GM21381 (cell line): Measurements from ENCODE around the gene RAD54L2.
"Not testable (repeated sequence)": the region's sequence is repeated elsewhere in the genome, so short reads cannot be mapped to it uniquely, and the experiment has no call there.

ENCODE experiments used
- ATAC-seq: cut with Tn5 transposase; IDR thresholded peaks from one replicate; pipeline ENCODE4 v1.9.1; 2021; ENCODE audit warnings: mild to moderate bottlenecking, moderate library complexity; ENCODE audit not compliant: unreplicated experiment

Gene RAD54L2, protein sequence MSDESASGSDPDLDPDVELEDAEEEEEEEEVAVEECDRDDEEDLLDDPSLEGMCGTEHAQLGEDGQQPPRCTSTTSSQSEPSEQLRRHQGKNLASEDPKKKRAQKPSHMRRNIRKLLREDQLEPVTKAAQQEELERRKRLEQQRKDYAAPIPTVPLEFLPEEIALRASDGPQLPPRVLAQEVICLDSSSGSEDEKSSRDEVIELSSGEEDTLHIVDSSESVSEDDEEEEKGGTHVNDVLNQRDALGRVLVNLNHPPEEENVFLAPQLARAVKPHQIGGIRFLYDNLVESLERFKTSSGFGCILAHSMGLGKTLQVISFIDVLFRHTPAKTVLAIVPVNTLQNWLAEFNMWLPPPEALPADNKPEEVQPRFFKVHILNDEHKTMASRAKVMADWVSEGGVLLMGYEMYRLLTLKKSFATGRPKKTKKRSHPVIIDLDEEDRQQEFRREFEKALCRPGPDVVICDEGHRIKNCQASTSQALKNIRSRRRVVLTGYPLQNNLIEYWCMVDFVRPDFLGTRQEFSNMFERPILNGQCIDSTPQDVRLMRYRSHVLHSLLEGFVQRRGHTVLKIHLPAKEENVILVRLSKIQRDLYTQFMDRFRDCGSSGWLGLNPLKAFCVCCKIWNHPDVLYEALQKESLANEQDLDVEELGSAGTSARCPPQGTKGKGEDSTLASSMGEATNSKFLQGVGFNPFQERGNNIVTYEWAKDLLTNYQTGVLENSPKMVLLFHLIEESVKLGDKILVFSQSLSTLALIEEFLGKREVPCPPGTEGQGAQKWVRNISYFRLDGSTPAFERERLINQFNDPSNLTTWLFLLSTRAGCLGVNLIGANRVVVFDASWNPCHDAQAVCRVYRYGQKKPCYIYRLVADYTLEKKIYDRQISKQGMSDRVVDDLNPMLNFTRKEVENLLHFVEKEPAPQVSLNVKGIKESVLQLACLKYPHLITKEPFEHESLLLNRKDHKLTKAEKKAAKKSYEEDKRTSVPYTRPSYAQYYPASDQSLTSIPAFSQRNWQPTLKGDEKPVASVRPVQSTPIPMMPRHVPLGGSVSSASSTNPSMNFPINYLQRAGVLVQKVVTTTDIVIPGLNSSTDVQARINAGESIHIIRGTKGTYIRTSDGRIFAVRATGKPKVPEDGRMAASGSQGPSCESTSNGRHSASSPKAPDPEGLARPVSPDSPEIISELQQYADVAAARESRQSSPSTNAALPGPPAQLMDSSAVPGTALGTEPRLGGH (N-terminal part only)

DNA sequence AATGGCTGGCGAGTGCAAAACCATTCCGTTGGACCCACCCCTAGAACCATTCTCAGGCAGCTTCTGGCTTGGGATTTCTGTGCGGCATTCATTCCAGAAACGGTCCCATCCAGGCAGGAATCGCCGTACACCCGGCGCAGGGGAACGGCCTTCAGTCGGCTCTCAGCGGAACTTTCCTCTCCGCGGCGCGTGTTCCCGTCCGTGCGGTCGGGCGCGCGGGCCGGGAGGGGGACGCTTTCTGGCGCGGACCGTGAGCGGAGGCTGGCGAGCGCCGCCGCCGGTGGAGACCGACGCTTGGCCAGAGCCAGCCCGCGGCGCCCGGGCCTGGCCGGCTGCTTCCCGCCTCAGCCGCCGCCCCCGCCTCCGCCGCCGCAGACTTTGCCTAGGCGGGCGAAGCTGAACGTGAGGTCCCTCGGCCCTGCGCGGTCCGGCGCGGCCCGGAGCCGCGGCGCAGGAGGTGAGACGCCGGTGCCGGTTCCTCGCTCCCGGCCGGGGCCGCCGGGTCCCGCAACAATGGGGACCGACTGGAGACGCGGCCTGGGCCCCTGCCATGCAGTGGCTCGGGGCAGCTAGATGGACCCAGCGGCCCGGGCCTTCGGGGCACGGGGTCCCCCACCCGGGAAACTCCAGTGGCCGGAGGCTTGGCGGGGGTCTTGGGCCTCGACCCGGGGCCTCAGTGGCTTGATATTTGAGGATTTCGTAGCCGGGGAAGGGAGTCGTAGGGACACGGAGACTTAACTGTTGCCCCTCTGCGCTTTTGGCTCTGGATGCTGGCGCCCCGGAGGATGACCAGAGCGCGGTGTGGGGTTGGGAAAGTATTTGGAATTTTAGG lies at the start of gene RAD54L2:
RAD54L2 (plus strand) TSS at position 261 of the 832 bp plus-strand sequence. CDS start 51,702 bp downstream, outside the sequence.
- ATAC-seq: peak; percentile 84

- ATAC-seq: peak; percentile 50
Observed at GRCh38 chr3:51498876-51499738, 39.4 kb upstream of the RAD54L2 start.

DNA sequence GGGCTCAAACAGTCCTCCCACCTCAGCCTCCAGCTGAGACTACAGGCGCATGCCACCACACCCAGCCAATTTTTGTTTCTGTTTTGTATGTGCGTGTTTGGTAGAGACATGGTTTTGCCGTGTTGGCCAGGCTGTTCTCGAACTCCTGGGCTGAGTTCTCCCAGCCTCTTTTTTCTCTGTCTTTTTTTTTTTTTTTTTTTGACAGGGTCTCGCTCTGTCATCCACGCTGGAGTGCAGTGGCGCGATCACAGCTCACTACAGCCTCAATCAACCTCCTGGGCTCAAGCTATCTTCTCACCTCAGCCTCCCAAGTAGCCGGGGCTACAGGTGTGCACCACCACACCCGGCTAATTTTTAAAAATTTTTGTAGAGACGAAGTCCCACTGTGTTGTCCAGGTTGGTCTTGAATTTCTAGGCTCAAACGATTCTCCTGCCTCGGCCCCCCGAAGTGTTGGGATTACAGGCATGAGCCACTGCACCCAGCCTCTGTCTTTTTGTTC lies 37.8 kb upstream of the RAD54L2 start:
- no peak for ATAC-seq

DNA sequence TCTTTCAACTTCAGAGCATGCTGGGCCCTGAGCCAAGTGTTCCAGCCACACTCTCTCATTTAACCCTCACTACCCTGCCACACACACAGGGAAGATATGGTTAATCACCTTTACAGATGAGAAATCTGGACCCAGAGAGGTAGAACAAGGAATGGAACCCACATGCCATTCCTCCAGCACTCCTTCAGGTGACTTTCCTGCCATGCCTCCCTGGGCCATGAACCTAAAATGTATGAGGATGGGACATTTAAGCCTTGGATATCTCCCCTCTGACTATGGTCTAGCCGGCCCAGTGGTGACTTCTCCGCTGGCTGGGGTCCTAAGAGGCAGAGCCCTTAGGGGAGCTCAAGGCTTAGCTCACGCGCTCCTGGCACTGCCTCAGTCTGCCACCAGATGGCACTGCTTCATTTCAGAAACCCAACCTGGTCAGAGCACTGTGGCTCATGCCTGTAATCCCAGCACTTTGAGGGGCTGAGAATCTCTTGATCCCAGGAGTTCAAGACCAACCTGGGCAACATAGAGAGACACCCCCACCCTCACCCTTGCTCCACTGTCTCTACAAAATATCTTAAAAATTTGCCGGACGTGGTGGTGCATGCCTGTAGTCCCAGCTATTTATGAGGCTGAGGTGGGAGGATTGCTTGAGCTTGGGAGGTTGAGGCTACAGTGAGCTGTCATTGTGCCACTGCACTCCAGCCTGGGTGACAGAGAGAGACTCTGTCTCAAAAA lies 36.5 kb upstream of the RAD54L2 start:
- no peak for ATAC-seq

DNA sequence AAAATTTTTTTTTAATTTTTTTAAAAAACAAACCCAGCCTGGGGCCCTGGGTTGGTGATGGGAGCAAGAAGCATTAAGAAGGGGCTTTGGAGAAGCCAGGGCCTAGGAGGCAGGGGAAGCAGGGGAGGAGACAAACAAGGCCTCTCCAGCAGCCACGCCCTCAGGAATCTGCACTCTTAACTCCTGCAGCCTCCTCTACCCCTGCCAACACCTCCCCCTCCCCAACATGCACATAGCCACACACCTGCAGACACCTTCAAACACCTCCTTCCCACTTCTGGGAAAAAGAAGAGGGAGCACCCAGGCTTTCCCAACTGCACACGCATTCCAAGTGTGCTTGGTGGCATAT lies 36.0 kb upstream of the RAD54L2 start:
- no peak for ATAC-seq

GRCh38 chr3:51503007-51503406 lies 35.5 kb upstream of the RAD54L2 start:
- ATAC-seq: no peak

DNA sequence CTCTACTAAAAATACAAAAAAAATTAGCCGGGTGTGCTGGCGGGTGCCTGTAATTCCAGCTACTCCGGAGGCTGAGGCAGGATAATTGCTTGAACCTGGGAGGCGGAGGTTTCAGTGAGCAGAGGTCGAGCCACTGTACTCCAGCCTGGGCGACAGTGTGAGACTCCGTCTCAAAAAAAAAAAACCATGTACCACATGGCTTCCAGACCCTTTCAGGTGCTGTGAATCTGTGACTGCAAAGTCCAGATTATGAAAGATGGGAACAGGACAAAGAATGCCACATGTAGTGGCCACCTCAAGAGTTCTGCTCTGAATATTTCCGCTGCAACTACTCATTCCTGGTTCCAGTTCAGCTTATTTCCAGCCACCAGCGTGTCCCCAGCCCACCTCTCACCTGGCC lies 30.3 kb upstream of the RAD54L2 start:
- no peak for ATAC-seq

GRCh38 chr3:51510996-51511395 lies 27.5 kb upstream of the RAD54L2 start:
- no peak for ATAC-seq

DNA sequence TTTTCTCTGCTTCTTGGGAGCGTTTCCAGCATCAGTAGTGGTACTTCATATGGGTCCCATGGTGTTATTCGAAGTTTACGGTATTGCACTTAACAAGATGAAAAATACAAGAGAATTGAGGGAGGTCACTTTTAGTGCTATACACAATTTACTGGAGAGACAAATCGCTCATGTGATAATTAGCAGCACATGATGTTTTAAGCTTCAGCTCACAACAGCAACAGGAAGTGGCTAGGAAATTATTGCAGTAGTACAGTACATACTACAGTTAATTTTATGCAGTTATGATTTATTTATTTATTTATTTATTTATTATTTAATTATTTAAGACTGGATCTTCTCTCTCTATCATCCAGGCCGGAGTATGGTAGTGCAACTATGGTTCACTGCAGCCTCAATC lies 24.3 kb upstream of the RAD54L2 start:
- no peak for ATAC-seq

GRCh38 chr3:51519848-51520247 lies 18.7 kb upstream of the RAD54L2 start:
- ATAC-seq: no peak

DNA sequence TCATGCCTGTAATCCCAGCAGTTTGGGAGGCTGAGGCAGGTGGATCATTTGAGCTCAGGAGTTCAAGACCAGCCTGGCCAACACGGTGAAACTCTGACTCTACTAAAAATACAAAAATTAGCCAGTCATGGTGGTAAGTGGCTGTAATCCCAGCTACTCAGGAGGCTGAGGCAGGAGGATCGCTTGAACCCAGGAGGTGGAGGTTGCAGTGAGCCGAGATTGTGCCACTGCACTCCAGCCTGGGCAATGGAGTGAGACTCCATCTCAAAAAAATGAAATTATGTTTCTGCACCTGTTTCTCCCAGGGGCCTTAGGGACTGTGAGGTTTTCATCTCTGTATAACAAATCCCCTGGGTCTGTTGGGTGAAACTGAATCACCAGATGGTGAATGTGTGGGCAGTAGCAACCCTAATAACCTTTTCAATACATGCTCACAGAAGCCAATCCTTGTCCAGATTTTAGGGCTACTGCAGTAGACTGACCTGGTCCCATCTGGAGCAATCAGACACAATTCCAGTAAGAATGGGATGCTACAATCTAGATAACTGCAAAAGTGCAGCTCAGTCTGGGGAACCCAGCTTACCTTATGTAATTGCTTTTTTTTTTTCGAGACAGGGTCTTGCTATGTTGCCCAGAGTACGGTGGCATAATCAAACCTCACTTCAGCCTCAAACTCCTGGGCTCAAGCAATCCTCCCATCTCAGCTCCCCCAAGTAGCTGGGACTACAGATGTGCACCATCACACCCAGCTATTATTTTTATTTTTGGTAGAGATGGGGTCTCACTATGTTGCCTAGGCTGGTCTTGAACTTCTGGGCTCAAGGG lies 17.4 kb upstream of the RAD54L2 start:
- peak; percentile 70 for ATAC-seq

DNA sequence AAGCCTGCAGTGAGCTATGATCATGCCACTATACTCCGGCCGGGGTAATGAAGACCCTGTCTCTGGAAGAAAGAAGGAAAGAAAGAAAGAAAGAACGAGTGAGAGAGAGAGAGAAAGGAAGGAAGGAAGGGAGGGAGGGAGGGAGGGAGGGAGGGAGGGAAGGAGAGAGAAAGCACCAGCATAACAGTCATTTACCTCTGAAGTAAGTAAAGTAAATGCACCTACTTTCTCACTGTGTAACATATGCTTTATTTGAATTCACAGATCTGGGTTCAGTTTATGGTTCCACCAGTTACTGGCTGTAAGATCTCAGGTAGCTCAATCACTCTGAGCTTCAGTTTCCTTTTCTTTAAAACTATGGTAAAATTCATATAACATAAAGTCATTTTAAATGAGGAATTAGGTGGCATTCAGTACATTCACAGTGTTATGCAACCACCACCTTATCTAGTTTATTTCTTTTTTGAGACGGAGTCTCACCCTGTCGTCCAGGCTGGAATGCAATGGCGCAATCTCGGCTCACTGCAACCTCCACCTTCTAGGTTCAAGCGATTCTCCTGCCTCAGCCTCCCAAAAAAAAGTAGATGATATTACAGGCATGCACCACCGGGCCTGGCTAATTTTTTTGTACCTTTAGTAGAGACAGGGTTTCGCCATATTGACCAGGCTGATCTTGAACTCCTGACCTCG lies 16.1 kb upstream of the RAD54L2 start:
- ATAC-seq: no peak

DNA sequence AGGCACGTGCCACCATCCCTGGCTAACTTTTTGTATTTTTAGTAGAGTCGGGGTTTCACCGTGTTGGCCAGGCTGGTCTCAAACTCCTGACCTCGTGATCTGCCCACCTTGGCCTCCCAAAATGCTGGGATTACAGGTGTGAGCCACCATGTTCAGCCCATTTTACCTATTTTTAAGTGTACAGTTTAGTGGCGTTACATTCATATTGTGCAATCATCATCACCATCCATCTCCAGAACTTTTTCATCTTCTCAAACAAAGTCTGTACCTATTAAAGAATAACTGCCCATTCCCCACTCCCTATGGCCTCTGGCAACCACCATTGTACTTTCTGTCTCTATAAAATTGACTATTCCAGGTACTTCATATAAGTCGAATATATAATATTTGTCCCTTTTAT lies 13.6 kb upstream of the RAD54L2 start:
- not testable (repeated sequence) for ATAC-seq

DNA sequence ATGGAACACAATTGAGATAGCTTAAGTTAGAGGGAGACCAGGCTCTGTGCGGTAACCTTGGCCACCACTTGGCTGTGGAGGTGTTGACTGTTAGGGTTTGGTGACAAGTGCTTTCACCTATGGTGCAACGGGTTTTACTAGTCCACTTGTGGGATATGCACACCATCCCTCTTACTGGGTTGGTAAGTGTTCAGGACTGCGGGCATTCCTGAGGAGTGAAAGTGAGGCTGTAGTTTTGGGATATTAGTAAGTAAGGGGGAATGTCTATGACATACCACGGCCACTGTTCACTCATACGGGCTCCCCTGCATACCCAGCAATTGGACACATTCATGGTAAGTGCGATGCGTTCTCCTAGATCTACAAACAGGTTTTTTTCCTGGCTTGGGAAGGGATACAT lies 8.0 kb upstream of the RAD54L2 start:
- ATAC-seq: no peak

- ATAC-seq: no peak
Observed at GRCh38 chr3:51535146-51536019, 3.1 kb upstream of the RAD54L2 start.

GRCh38 chr3:51537631-51538030 lies 888 bp upstream of the RAD54L2 start:
- not testable (repeated sequence) for ATAC-seq
